ENCODE data around the gene IDNK. TPM values are rescaled to one million over a fixed set of nuclear protein-coding genes. Genes with fewer than 3 reads are reported as not detected.

The IDNK gene
- total RNA-seq, 4 donors from 2014 or later, result 7.4 to 17.2 (median 9.4) TPM

DNA sequence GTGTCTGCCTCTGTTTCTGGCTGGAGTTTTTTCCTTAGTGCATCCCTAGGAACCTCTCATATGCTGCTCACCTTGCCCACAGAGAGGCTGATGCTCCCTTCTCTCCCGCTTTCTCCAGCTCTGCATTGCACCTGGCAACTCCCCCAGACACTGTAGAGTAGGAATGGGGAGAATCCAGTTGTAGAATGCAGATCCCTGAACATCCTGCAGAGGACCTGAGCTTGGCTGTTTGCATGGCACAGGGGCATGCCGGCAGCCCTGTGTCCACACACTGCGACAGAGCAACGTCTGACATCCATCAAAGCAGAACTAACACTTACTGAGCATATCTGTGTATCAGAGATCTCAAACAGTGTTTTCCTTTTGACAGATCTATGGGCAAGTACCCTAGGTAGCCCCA, 19.9 kb downstream of the IDNK start:
- H3K4me1 ChIP-seq, result no peaks in the 10 kb centered on the region
- WGBS, 2 donors, result 73 to 81% methylated on average over 2 to 4 of the region's 4 CpGs
- DNase-seq, result no peak
- no peaks in the 10 kb centered on the region for H3K27me3 ChIP-seq
- intact Hi-C loops (cut with DNase I), result no loop called here
- no peak for TF ChIP-seq POLR2A (IDR thresholded peaks at IDR 0.05)
- TF ChIP-seq, protein P1, sequence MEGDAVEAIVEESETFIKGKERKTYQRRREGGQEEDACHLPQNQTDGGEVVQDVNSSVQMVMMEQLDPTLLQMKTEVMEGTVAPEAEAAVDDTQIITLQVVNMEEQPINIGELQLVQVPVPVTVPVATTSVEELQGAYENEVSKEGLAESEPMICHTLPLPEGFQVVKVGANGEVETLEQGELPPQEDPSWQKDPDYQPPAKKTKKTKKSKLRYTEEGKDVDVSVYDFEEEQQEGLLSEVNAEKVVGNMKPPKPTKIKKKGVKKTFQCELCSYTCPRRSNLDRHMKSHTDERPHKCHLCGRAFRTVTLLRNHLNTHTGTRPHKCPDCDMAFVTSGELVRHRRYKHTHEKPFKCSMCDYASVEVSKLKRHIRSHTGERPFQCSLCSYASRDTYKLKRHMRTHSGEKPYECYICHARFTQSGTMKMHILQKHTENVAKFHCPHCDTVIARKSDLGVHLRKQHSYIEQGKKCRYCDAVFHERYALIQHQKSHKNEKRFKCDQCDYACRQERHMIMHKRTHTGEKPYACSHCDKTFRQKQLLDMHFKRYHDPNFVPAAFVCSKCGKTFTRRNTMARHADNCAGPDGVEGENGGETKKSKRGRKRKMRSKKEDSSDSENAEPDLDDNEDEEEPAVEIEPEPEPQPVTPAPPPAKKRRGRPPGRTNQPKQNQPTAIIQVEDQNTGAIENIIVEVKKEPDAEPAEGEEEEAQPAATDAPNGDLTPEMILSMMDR (IDR thresholded peaks at IDR 0.05), result no peak
- H3K36me3 ChIP-seq, result no peaks in the 10 kb centered on the region
- H3K4me3 ChIP-seq (replicated peaks in 1 of 3), result no peak overlapping the region
- no peaks in the 10 kb centered on the region for H3K9me3 ChIP-seq
- H3K27ac ChIP-seq, result no peak overlapping the region

- TF ChIP-seq, protein P1 (IDR thresholded peaks at IDR 0.05), result no peak
- no peak for TF ChIP-seq POLR2A (IDR thresholded peaks at IDR 0.05)
- intact Hi-C loops (cut with DNase I), result no loop called here
- Histone ChIP-seq H3K4me3 (replicated peaks in 1 of 3) (no peak overlapping the region), H3K4me1 (no peaks in the 10 kb centered on the region), H3K27ac (no peak overlapping the region), H3K27me3 (no peaks in the 10 kb centered on the region), H3K36me3 (peaks cover 2 to 4% of the 10 kb centered on the region in 2 donors), H3K9me3 (no peaks in the 10 kb centered on the region)
- 83 to 84% methylated on average over 7 to 8 of the region's 8 CpGs for WGBS, 2 donors
- no peak for DNase-seq
Observed at GRCh38 chr9:83646500-83647239, 23.7 kb downstream of the IDNK start.

- Histone ChIP-seq H3K27me3 (no peaks in the 10 kb centered on the region), H3K27ac (no peak overlapping the region), H3K36me3 (peaks cover 8 to 12% of the 10 kb centered on the region in 2 donors), H3K4me1 (no peaks in the 10 kb centered on the region), H3K4me3 (replicated peaks in 1 of 3) (no peak overlapping the region), H3K9me3 (no peaks in the 10 kb centered on the region)
- intact Hi-C loops (cut with DNase I), result no loop called here
- WGBS, 2 donors, result 51 to 54% methylated on average over 7 to 8 of the region's 8 CpGs
- no peak for TF ChIP-seq POLR2A (IDR thresholded peaks at IDR 0.05)
- TF ChIP-seq, protein P1 (IDR thresholded peaks at IDR 0.05), result peak; percentile 26 to 66 (median 36)
- DNase-seq, result peak; percentile 42 to 45
Observed at GRCh38 chr9:83649080-83649479, 26.1 kb downstream of the IDNK start.

DNA sequence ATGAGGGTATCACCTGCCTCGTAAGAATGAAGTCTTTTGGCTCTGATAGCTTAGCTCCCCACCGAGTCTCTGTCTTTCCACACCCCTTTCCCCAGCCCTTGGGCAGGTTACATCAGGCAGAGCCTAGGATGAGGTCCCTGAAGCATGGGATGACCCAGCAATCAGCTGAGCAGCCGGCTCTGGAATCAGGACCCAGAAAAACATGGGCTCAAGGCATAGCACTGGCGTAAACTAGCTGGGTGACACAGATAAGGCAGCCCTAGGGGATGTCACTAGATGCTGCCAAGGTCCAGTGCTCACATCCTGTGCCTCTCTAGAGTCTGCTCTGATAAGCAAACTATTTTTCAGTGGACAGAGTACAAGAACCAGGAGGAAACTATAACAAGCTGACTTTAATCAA, 26.6 kb downstream of the IDNK start:
- no peak overlapping the region for H3K27ac ChIP-seq
- no peaks in the 10 kb centered on the region for H3K27me3 ChIP-seq
- TF ChIP-seq POLR2A (IDR thresholded peaks at IDR 0.05), result no peak
- TF ChIP-seq, protein P1 (IDR thresholded peaks at IDR 0.05), result no peak
- intact Hi-C loops (cut with DNase I), result no loop called here
- H3K4me1 ChIP-seq, result no peaks in the 10 kb centered on the region
- H3K9me3 ChIP-seq, result no peaks in the 10 kb centered on the region
- no peak overlapping the region for H3K4me3 ChIP-seq (replicated peaks in 1 of 3)
- 76 to 89% methylated on average over 4 of the region's 4 CpGs for WGBS, 2 donors
- H3K36me3 ChIP-seq, result peaks cover 8 to 12% of the 10 kb centered on the region in 2 donors
- no peak for DNase-seq

- Histone ChIP-seq H3K4me1 (no peaks in the 10 kb centered on the region), H3K9me3 (no peaks in the 10 kb centered on the region), H3K27me3 (no peaks in the 10 kb centered on the region), H3K27ac (no peak overlapping the region), H3K4me3 (replicated peaks in 1 of 3) (no peak overlapping the region), H3K36me3 (peaks cover 8 to 12% of the 10 kb centered on the region in 2 donors)
- no peak for TF ChIP-seq POLR2A (IDR thresholded peaks at IDR 0.05)
- TF ChIP-seq, protein P1 (IDR thresholded peaks at IDR 0.05), result no peak
- no peak for DNase-seq
- 98% methylated on average over 2 of the region's 2 CpGs for WGBS, 2 donors
- intact Hi-C loops (cut with DNase I), result no loop called here
Observed at GRCh38 chr9:83651558-83651957, 28.6 kb downstream of the IDNK start.
